GM10266 (cell line): ENCODE measurements around the gene TMIGD2.

Experiments
- DNase-seq: peaks from one replicate; pipeline ENCODE4 v3.0.0; 2012; ENCODE audit errors: extremely low spot score
- CTCF ChIP-seq: IDR thresholded peaks from 2 replicates; pipeline ENCODE4 v1.5.1; 2012; ENCODE audit warnings: mild to moderate bottlenecking, low read depth; ENCODE audit not compliant: control insufficient read depth, insufficient read depth; ENCODE audit errors: missing control alignments

Gene TMIGD2

DNA sequence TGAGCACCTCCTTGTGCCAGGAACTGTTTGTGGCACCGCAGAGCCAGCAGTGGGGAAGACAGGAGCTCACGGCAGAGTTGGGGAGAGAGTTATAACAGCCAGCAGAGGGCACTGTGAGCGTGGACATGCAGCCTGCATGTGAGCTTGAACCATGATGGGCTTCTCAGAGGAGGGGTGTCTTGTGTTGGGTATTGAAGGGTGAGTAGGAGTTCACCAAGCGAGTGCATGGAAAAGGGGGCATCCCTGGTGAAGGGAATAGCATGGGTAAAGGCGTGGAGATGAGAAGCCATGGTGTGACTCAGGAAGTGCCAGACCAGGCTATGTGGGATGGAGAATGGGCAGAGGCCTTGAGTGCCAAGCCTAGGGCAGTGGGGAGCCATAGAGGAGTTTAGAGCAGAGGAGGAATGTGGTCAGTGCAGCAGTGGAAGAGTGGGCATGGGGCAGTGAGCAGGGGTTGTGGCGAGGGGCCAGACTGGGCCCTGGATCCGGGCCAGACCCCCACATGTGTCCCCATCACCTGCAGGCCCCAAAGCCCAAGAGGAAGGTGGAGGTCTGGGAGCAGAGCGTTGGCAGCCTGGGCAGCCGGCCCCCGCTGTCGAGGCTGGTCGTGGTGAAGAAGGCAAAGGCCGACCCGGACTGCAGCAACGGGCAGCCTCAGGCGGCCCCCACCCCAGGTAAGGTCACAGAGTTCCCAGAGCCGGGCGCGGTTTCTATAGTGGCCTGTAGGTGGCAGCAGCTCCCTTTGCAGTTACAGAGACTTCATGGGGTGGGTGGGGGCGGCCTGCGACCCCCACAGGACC, 34.9 kb downstream of the TMIGD2 start:
- peak; percentile 73 for TF ChIP-seq CTCF

GRCh38 chr19:4266253-4267000, 35.8 kb downstream of the TMIGD2 start:
- TF ChIP-seq CTCF, result no peak
- DNase-seq, result no peak

More for the DNA sequence above, 34.9 kb downstream of the TMIGD2 start:
- peak; percentile 76 for DNase-seq

DNA sequence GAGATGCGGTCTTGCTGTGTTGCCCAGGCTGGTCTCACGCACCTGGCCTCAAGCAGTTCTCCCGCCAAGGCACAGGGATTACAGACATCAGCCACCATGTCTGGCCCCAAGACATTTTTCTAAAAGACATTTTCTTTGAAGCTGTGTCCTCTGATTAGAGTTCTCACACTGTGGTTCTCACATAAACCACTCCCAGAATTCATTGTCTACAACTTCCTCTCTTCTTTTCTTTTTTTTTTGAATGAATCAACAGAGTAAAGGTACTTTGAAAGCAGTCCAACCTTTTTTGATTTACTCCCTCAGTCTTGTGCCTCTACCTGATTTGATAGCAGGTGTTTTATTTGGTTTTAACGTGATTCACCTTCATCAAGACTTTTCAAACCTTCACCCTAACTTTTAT, 37.4 kb downstream of the TMIGD2 start:
- DNase-seq, result no peak
- TF ChIP-seq CTCF, result no peak

DNA sequence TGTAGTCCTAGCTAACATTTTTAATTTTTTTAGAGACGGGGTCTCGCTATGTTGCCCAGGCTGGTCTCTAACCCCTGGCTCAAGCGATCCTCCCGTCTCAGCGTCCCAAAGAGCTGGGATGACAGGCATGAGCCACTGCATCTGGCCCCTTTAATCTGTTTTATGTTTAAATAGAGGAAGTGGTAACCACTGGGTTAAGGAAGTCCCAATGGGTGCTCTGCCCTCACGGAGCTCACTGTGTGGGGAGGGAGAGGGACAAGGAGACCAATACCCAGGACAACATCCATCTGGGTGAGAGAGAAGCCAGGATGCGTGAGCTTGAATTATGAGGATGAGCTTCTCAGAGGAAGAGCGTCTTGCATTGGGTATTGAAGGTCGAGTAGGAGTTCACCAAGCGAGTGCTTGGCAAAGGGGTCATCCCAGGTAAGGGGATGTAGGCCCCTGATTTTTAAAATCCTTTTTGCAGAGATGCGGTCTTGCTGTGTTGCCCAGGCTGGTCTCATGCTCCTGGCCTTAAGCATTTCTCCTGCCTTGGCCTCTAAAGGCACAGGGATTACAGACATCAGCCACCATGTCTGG, 41.5 kb downstream of the TMIGD2 start:
- DNase-seq, result no peak
- no peak for TF ChIP-seq CTCF

DNA sequence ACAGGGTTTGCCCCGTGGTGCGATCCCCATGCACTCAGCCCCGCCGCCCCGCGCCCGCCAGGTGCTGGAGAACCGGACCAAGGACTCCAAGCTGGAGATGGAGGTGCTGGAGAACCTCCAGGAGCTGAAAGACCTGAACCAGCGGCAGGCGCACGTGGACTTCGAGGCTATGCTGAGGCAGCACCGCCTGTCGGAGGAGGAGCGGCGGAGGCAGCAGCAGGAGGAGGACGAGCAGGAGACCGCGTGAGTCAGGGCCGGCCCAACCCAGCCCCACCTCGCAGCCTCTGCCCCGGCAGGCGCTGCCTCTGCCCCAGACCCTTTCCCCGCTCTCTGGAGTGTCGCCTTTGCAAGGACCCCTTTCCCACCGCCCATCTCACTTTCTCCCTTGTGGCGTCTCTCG, 44.0 kb downstream of the TMIGD2 start:
- no peak for DNase-seq
- TF ChIP-seq CTCF, result no peak

GRCh38 chr19:4257025-4257424, 45.2 kb downstream of the TMIGD2 start:
- DNase-seq, result no peak

More at GRCh38 chr19:4257025-4257424, 45.2 kb downstream of the TMIGD2 start:
- no peak for TF ChIP-seq CTCF
